MCF 10A (cell line): Measurements from ENCODE around the gene MAGI1. TPM values are rescaled to one million over a fixed set of nuclear protein-coding genes. Genes with fewer than 3 reads are reported as not detected.

Experiments
- BruUV-seq: library from RNA; stranded (reverse); fragments of 400-500 nt; replicated peaks from 2 replicates; lab custom pipeline; 2021; lab: Mats Ljungman, UMichigan
- CTCF ChIA-PET: fragments of 300-600 bp; sonication (Branson Sonifier 250); formaldehyde crosslinking; extraction: SDS; loops from one replicate; lab custom pipeline; 2021; ENCODE audit warnings: antibody characterized with exemption, inconsistent platforms; lab: Yijun Ruan, JAX
- POLR2A ChIA-PET: fragments of 300-600, 350-650 bp; sonication (Branson Sonifier 250); formaldehyde crosslinking; extraction: SDS; loops from one replicate; lab custom pipeline; 2020; ENCODE audit warnings: antibody characterized with exemption, inconsistent platforms; lab: Yijun Ruan, JAX
- DNase-seq: peaks from one replicate; pipeline ENCODE4 v3.0.0-alpha.2; 2018; ENCODE audit not compliant: unreplicated experiment
- H3K27ac Mint-ChIP-seq: one replicate; pipeline ENCODE4 v1.8.0; 2022; ENCODE audit warnings: mild to moderate bottlenecking, low read depth, mixed read lengths; ENCODE audit not compliant: unreplicated experiment
- H3K27me3 Mint-ChIP-seq: one replicate; pipeline ENCODE4 v1.8.0; 2022; ENCODE audit warnings: mixed read lengths; ENCODE audit not compliant: insufficient read depth, unreplicated experiment
- H3K36me3 Mint-ChIP-seq: one replicate; pipeline ENCODE4 v1.8.0; 2022; ENCODE audit warnings: mild to moderate bottlenecking, moderate library complexity, mixed read lengths; ENCODE audit not compliant: insufficient read depth, unreplicated experiment
- H3K4me1 Mint-ChIP-seq: one replicate; pipeline ENCODE4 v1.8.0; 2022; ENCODE audit warnings: mixed read lengths; ENCODE audit not compliant: insufficient read depth, unreplicated experiment
- H3K4me3 Mint-ChIP-seq: one replicate; pipeline ENCODE4 v1.8.0; 2022; ENCODE audit warnings: mild to moderate bottlenecking, moderate library complexity, mixed read lengths; ENCODE audit not compliant: unreplicated experiment
- H3K9me3 Mint-ChIP-seq: one replicate; pipeline ENCODE4 v1.8.0; 2022; ENCODE audit warnings: mixed read lengths; ENCODE audit not compliant: unreplicated experiment
- intact Hi-C: fragments of 100-400 bp; cut with micrococcal nuclease; formaldehyde crosslinking; loops from 2 replicates; pipeline ENCODE4 v1.14.1; 2022
- total RNA-seq: library from RNA; stranded (reverse); gene quantifications from 2 replicates; pipeline ENCODE4 v1.2.3, GENCODE V29; 2022
- TF ChIP-seq, protein P1 (sequence below): fragments of 200-600 bp; IDR thresholded peaks from one replicate; pipeline ENCODE4 v1.8.0; 2022; ENCODE audit warnings: antibody characterized with exemption, mild to moderate bottlenecking; ENCODE audit not compliant: unreplicated experiment

MAGI1 gene
- total RNA-seq, 1 experiment from 2014 or later = 6.2 TPM

DNA sequence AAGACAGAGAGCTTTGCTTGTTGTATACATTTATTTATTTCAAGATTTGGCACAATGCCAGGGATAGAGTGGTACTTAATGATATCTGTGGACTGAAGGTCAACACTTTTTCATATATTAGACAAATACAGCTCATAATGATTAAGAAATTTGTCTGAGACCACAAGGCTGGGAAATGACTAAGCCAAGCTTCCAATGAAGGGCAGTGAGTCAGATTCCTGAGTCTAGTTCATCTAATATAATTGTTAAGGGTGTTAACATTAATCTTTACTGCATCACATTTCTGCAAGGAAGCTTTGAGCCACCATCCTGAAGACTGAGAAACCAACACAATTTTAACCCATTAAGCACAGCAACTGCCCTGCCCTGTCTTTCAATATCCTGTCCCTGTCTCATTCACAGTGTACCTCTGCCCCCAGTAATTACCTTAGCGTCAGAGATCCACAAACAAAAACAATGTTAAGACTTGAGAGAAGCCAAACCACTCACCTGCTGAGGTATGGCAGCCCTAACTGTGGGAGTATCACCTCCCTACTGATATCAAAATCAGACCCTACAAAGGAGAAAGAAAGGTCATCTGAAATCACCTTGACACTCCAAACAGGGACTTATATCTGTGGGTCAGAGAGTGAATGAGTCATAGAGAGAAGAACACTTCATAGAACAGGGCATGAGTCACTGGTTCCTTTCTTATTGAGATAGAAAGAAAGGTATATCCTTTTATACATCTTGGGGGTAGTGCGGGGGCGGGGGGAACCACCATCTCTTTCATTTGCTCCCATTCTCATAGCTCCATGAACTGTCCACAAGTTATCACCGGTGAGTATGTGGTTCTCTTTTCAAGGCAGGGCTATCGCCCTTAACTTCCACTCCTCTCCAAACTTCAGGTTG, 74.7 kb downstream of the MAGI1 start:
- intact Hi-C loops = loop anchor here (2.0 to 5.0 kb wide), 2 partner anchors 33 to 73 kb away; partner anchors contain the start of gene MAGI1
- no peaks in the 10 kb centered on the region for H3K36me3 Mint-ChIP-seq
- POLR2A ChIA-PET = interaction anchor here (0.7 to 1.3 kb wide), 5 partner anchors 11 to 73 kb away, joined by 3 to 10 read pairs (median 4); no protein-coding TSS in a partner anchor
- H3K27me3 Mint-ChIP-seq = no peaks in the 10 kb centered on the region
- TF ChIP-seq, protein P1, sequence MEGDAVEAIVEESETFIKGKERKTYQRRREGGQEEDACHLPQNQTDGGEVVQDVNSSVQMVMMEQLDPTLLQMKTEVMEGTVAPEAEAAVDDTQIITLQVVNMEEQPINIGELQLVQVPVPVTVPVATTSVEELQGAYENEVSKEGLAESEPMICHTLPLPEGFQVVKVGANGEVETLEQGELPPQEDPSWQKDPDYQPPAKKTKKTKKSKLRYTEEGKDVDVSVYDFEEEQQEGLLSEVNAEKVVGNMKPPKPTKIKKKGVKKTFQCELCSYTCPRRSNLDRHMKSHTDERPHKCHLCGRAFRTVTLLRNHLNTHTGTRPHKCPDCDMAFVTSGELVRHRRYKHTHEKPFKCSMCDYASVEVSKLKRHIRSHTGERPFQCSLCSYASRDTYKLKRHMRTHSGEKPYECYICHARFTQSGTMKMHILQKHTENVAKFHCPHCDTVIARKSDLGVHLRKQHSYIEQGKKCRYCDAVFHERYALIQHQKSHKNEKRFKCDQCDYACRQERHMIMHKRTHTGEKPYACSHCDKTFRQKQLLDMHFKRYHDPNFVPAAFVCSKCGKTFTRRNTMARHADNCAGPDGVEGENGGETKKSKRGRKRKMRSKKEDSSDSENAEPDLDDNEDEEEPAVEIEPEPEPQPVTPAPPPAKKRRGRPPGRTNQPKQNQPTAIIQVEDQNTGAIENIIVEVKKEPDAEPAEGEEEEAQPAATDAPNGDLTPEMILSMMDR = no peak
- BruUV-seq = no TSS peak
- CTCF ChIA-PET = interaction anchor here (0.6 to 1.5 kb wide), 5 partner anchors 17 to 73 kb away, joined by 3 to 6 read pairs (median 4); no protein-coding TSS in a partner anchor
- H3K4me3 Mint-ChIP-seq = no peak overlapping the region
- no peaks in the 10 kb centered on the region for H3K9me3 Mint-ChIP-seq
- H3K4me1 Mint-ChIP-seq = peaks cover 23% of the 10 kb centered on the region
- peak overlapping the region; percentile 37 for H3K27ac Mint-ChIP-seq
- DNase-seq = peak; percentile 88

DNA sequence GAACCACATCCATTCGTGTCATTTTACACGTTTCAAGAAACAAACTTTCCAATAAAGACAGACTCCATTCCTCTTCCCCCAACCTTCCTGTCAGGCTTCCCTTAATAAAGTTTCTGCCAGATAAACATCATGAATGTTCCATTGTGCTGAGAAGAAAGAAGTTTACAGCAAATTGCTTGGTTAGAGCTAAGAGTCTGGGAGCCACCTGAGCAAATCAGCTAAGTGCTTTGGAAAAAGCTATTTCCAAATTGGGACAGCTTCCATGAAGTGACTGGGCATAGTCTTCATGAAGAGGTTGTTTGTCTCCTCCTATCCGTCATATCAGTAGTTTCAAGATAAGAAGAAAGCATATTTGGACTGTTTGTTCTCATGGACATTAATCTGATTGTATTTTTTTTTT, 77.0 kb downstream of the MAGI1 start:
- H3K4me1 Mint-ChIP-seq = peaks cover 18% of the 10 kb centered on the region
- H3K4me3 Mint-ChIP-seq = no peak overlapping the region
- H3K36me3 Mint-ChIP-seq = no peaks in the 10 kb centered on the region
- CTCF ChIA-PET = interaction anchor here (0.6 to 1.2 kb wide), 3 partner anchors 24 to 154 kb away, joined by 3 to 4 read pairs (median 3); no protein-coding TSS in a partner anchor
- H3K27me3 Mint-ChIP-seq = no peaks in the 10 kb centered on the region
- DNase-seq = no peak
- H3K9me3 Mint-ChIP-seq = no peaks in the 10 kb centered on the region
- intact Hi-C loops = loop anchor here (5.0 kb wide), 1 partner anchor 76 kb away; the partner anchor contains the start of gene MAGI1
- BruUV-seq = no TSS peak
- H3K27ac Mint-ChIP-seq = no peak overlapping the region
- POLR2A ChIA-PET = no interaction called here
- TF ChIP-seq, protein P1 = no peak

DNA sequence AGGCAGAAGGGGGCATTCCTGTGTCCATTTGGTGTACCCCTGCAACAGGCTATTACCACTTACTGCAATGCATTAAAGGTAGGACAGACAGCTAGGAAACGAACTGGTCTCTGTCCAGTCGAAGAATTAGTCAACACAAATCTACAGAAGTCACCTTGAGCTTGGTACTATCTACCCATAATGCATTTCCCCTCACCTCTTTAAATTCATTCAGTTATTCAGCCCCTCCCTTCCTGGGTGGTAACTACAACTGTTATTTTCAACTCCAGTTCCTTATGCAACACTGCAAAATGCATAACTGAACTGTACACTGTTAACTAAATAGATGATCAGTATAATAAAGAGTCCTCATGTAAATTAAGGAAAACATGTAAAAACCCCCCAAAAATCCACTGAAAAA, 77.6 kb downstream of the MAGI1 start:
- CTCF ChIA-PET = interaction anchor here (0.7 kb wide), 1 partner anchor 24 kb away, joined by 4 read pairs; no protein-coding TSS in a partner anchor
- H3K27me3 Mint-ChIP-seq = no peaks in the 10 kb centered on the region
- no peak for DNase-seq
- no peaks in the 10 kb centered on the region for H3K36me3 Mint-ChIP-seq
- intact Hi-C loops = loop anchor here (5.0 kb wide), 1 partner anchor 76 kb away; the partner anchor contains the start of gene MAGI1
- no peaks in the 10 kb centered on the region for H3K9me3 Mint-ChIP-seq
- POLR2A ChIA-PET = no interaction called here
- peaks cover 18% of the 10 kb centered on the region for H3K4me1 Mint-ChIP-seq
- H3K27ac Mint-ChIP-seq = no peak overlapping the region
- H3K4me3 Mint-ChIP-seq = no peak overlapping the region
- TF ChIP-seq, protein P1 = no peak
- BruUV-seq = no TSS peak

DNA sequence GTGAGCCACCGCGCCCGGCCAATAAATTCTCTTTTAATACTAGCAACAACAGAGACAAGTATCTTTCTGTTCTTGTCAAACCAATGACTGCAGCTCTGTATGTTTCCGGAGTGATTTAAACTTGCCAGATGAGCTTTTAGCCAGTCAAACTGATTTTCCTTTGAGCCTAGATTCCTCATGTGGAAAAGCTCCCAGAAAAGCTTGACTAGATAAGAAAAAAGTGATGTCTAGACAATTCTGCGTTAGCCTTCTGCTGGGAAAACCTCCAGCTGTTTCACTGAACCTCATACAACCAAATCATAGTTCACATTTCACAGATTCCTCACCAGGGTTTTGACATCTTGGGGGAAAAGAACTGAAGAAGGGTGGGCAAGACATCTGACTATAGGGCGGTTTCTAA, 78.6 kb downstream of the MAGI1 start:
- DNase-seq = no peak
- no peaks in the 10 kb centered on the region for H3K9me3 Mint-ChIP-seq
- BruUV-seq = no TSS peak
- H3K4me3 Mint-ChIP-seq = no peak overlapping the region
- TF ChIP-seq, protein P1 = no peak
- H3K36me3 Mint-ChIP-seq = no peaks in the 10 kb centered on the region
- H3K4me1 Mint-ChIP-seq = peaks cover 18% of the 10 kb centered on the region
- no peaks in the 10 kb centered on the region for H3K27me3 Mint-ChIP-seq
- ChIA-PET CTCF (no interaction called here), POLR2A (interaction anchor here (0.5 to 1.3 kb wide), 3 partner anchors 13 to 18 kb away, joined by 3 to 4 read pairs (median 3); no protein-coding TSS in a partner anchor)
- H3K27ac Mint-ChIP-seq = no peak overlapping the region
- intact Hi-C loops = loop anchor here (5.0 kb wide), 1 partner anchor 77 kb away; the partner anchor contains the start of gene MAGI1
